NCI-H2081 treated with DMSO at 0.1 percent for 48 hours (cell line): ENCODE measurements around the gene ATOSA.

Source experiments
- DNase-seq: peaks from one replicate; lab custom pipeline; 2025; lab: John Stamatoyannopoulos, UW

ATOSA gene

DNA sequence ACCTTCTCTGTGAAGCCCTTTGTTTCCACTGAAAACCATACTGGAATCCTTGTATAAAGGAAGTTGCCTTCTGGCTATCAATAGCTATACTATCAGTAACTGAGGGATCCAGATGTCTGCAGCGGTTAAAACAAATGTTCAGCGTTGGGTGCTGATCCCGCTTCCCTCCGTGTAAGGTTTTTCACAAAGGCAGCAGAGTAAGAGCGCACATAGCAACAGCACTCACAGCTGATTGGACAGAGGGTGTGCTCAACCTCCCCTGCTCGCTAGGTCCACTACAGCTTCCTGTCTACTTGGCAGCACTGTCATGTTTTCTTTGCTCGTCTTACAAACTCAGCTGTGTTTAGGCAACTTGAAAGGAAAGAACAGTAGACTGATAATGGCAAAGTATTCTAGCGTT is 27.3 kb downstream of the ATOSA start:
- DNase-seq = peak; percentile 89

DNA sequence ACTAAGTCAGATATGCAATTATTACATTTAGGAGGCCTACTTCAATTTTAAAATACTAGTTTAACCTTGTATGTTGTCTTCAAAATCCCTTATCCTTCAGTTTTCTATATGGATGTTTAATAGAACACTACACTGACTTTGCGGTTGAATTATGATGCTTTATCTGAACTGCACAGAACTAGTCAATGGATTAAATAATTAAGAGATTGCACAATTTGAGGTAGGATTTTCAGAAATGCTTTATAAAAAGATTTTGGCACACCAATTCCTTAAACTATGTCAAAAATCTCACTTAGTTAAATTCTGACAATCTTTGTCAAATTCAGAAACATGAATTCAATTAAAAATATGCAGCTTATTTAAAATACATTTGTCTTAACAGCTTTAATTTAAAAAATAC is 28.1 kb downstream of the ATOSA start:
- DNase-seq = no peak

DNA sequence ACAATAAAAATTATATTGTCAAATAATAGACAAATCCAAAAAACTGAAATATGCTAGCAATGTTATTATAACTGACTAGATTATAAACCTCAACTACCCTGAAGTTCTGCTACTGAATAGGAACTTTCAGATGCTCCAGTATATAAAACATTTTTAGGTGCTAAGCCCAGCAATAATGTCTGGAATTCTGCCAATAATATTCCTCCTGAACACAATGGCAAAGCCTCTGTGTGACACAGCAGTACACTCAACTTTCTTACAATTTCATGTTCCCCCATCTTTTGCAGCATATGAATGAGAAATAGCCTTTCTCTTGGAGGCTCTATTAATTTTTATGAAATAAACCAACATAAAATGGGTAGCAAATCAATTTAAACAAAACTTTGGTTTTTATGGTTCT is 29.5 kb downstream of the ATOSA start:
- no peak for DNase-seq

DNA sequence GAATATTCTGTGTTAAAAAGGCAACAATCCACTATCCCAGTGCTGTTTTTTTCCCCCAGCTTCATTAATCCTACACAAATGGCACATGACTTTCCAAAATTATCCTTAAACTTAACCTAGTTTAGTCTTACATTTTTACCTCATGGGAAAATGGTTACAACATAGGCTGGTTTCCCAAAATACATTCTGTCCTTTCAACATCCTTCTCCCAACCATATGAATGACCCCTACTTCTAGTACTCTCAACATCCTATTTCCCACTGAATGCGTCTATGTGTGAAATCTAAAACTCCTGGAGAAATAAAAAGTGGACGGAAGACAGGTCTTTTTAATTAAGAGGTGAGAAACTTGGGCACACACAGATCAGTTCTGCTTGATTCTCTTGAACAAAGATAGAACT is 33.3 kb downstream of the ATOSA start:
- DNase-seq = no peak

DNA sequence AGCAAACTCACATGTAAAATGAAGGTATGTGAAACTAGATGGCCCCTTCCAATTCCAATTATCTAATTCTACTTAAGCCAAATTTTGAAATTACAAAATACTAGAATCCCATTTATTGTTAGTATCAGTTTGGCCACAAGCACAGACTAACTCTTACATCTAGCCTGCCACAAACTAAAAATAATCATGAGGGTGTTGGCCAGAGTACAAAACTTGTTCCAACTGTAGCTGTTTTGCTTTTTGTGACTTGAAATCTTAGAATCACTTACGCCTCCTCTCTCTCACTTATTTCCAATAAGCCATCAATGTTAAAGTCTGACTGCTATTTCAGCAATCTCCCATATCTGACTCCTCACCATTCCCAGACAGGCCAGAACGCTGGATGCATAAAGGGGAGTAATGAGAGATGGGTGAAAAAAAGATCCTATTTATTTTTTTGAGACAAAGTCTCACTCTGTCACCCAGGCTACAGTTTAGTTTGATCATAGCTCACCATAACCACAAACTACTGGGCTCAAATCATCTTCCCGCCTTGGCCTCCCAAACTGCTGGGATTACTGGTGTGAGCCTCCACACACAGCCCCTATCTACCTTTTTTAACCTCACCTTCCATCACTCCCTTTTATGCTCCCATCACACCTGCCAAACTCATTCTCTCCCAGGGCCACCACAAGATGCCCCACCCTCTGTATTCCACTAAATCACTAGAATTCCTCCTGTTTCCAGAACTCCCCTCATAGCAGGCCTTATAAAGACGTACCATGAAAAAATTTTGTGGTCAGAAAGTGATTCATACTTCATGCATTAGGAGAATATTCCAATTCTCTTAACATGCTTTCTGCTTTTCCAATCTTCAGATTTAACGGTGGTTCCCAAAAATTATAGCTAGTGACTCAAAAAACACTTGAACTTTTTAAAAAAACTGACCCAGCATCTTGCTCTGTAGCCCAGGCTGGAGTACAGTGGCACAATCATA is 36.5 kb downstream of the ATOSA start:
- no peak for DNase-seq

DNA sequence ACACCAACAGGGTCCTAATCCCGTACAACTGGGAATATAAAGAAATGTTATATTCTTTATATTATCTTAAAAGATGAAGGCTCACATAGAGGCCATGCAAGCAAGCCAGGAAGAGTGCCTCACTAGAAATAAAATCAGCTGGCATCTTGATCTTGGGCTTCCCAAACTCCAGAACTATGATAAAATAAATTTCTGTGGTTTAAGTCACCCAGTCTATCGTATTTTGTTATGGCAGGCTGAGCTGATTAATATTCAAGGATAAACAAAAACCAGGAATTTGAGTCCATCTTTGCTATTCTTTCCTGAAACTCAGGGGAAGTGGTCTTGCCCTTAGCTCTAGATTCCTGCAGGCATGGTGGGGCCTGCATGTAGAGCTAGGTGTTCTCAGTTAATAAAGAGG is 42.7 kb downstream of the ATOSA start:
- no peak for DNase-seq

DNA sequence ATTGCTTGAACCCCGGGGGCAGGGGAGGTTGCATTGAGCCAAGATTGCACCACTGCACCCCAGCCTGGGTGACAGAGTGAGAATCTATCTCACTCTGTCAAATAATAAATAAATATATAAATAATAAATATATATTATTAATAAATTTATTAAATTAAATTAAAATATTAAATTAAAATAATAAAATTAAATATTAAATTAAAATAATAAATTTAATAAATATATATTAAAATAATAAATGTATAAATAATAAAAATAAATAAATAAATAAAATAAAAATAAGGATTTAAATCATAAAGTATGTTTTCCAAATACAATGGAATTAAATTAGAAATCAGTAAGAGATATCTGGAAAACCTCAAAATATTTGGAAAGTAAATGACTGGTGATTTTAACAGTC is 43.3 kb downstream of the ATOSA start:
- no peak for DNase-seq
